Measurements from ENCODE around the gene NR1H3.

DNA sequence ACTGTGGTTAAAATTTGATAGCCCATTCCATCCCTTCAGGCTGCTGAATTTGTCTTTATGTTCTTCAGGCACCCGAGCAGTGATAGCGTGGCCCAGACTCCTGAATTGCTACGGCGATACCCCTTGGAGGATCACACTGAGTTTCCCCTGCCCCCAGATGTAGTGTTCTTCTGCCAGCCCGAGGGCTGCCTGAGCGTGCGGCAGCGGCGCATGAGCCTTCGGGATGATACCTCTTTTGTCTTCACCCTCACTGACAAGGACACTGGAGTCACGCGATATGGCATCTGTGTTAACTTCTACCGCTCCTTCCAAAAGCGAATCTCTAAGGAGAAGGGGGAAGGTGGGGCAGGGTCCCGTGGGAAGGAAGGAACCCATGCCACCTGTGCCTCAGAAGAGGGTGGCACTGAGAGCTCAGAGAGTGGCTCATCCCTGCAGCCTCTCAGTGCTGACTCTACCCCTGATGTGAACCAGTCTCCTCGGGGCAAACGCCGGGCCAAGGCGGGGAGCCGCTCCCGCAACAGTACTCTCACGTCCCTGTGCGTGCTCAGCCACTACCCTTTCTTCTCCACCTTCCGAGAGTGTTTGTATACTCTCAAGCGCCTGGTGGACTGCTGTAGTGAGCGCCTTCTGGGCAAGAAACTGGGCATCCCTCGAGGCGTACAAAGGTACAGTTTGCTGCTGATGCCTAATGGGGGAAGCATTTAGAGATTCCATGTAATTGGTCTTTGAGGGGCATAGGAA, 16.9 kb downstream of the NR1H3 start:
- TF ChIP-seq, protein P1, sequence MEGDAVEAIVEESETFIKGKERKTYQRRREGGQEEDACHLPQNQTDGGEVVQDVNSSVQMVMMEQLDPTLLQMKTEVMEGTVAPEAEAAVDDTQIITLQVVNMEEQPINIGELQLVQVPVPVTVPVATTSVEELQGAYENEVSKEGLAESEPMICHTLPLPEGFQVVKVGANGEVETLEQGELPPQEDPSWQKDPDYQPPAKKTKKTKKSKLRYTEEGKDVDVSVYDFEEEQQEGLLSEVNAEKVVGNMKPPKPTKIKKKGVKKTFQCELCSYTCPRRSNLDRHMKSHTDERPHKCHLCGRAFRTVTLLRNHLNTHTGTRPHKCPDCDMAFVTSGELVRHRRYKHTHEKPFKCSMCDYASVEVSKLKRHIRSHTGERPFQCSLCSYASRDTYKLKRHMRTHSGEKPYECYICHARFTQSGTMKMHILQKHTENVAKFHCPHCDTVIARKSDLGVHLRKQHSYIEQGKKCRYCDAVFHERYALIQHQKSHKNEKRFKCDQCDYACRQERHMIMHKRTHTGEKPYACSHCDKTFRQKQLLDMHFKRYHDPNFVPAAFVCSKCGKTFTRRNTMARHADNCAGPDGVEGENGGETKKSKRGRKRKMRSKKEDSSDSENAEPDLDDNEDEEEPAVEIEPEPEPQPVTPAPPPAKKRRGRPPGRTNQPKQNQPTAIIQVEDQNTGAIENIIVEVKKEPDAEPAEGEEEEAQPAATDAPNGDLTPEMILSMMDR (IDR thresholded peaks at IDR 0.05): no peak
- TF ChIP-seq POLR2AphosphoS5 (IDR thresholded peaks at IDR 0.05): no peak
